ENCODE data around the gene UBA1.

Gene UBA1

DNA sequence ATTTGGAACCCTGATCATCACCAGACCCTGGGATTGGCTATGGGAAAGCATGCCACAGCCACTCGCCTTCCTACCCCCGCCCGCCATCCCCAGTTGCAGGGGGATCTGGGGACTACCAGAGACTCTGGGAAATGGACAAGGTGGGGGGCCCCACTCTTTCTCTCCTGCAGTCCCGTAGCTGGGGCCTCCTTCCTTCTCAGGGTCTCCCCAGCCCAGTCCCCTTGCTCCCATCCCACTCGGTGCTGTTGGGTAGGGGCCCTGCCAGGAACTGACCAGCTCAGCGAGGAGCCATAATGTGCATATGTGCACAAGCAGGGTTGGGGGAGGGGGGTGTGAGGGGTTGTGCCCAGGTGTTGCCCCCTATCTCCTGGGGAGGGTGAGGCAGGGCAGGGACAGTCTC is 35.8 kb downstream of the UBA1 start:
- no peak for TF ChIP-seq CTCF (IDR thresholded peaks at IDR 0.05; ENCODE audit: low read length, missing control alignments)
- H3K4me3 ChIP-seq (replicated peaks; ENCODE audit: low read depth, low read length), result no peak overlapping the region
- no peak for DNase-seq (ENCODE audit: low read depth)

- no peak for TF ChIP-seq CTCF (IDR thresholded peaks at IDR 0.05; ENCODE audit: low read length, missing control alignments)
- no peak overlapping the region for H3K4me3 ChIP-seq (replicated peaks; ENCODE audit: low read depth, low read length)
- DNase-seq (ENCODE audit: low read depth), result no peak
These were observed 36.7 kb downstream of the UBA1 start for GRCh38 chrX:47230136-47230868.

DNA sequence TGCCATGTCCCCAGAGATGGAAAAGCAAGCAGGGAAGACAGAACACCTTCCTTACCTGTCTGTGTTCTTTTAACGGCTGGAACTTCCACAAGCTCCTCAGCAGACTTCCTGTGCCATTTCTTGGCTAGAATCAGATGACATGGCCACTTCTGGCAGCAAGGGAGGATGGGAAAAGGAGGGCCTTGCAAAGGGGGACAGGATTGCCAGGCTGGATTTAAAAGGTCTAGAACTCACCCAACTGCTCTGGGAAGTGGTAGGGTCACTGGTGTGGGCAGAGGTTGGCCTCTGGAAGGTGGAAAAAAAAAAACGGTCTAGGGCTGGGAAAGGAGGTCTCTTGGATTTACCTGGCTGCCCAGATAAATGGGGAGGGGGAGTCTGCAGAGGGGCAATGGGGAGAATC is 37.5 kb downstream of the UBA1 start:
- TF ChIP-seq CTCF (IDR thresholded peaks at IDR 0.05; ENCODE audit: low read length, missing control alignments), result no peak
- H3K4me3 ChIP-seq (replicated peaks; ENCODE audit: low read depth, low read length), result no peak overlapping the region

GRCh38 chrX:47232197-47232802 is 38.7 kb downstream of the UBA1 start:
- no peak for TF ChIP-seq CTCF (IDR thresholded peaks at IDR 0.05; ENCODE audit: low read length, missing control alignments)
- no peak for DNase-seq (ENCODE audit: low read depth)
- H3K4me3 ChIP-seq (replicated peaks; ENCODE audit: low read depth, low read length), result peak overlapping the region; percentile 70

More for the DNA sequence above, 37.5 kb downstream of the UBA1 start:
- DNase-seq (ENCODE audit: low read depth), result no peak

DNA sequence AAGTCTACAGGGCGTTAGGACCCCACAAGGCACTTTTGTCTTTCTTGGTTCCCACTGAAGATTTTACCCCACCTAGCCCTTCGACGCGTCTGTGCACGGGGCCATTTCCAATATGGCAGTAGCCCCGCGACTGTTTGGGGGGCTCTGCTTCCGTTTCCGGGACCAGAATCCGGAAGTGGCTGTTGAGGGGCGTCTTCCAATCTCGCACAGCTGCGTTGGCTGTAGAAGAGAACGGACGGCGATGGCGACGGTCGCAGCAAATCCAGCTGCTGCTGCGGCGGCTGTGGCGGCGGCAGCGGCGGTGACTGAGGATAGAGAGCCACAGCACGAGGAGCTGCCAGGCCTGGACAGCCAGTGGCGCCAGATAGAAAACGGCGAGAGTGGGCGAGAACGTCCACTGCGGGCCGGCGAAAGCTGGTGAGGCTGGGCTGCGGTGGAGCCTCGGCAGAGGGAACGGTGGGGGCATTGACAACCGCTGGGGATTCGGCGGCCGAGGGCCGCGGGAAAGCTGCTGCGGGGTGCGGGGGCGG is 39.2 kb downstream of the UBA1 start, which contains the start of gene USP11:
Gene USP11, plus strand, starts transcription at position 207 of the 530 bp plus-strand sequence. Its CDS starts 35 bp downstream, at position 242.
- DNase-seq (ENCODE audit: low read depth), result peak; percentile 44
- H3K4me3 ChIP-seq (replicated peaks; ENCODE audit: low read depth, low read length), result peak within 1 kb of the TSS; percentile 70
- TF ChIP-seq CTCF (IDR thresholded peaks at IDR 0.05; ENCODE audit: low read length, missing control alignments), result no peak

DNA sequence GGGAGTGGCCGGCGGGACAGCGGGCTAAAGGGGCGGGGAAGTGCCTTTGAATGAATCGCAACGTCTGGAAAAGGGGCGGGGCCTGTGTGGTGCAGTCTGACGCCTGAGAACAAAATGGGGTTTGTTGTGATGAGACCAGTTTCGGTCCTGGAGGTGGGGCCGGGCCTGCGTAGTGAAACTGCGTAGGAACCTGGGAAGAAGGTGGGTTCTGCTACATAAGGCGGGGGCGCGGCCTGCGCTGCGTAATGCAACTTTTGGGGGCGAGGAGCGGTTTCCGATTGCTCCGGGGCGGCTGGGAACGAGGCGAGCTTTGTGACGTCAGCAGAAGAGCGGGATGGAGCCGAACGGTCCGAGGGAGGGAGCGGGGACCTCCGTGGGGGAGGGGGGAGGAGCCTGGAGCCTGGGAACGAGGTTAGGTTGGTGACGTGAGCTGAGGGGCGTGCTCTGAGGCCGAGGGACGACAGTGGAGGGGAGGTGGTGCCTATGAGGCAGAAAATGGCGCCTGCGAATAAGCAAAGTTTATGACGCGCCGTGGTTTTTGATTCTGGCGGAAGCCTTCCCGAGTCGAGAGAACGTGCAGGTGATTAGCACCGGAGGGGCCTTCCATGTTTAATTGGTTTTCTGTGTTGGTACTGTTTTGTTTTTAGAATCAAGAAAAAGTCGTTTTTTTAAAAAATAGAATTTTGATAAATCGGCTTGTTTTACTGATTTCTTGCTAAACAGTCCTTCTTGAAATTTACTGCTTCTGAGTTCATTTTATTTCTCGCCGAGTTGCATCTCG is 39.9 kb downstream of the UBA1 start:
- peak overlapping the region; percentile 70 for H3K4me3 ChIP-seq (replicated peaks; ENCODE audit: low read depth, low read length)
- no peak for TF ChIP-seq CTCF (IDR thresholded peaks at IDR 0.05; ENCODE audit: low read length, missing control alignments)
- DNase-seq (ENCODE audit: low read depth), result peak; percentile 97

Measured in fibroblast of pulmonary artery (primary cell).